BE2C (cell line): ENCODE measurements around the gene BTN1A1.

Experiments used
- DNase-seq: peaks from one replicate; pipeline ENCODE4 v3.0.0-alpha.2; 2020
- H3K27me3 ChIP-seq: fragments of 250-450 bp; sonication (Bioruptor Pico); 2 replicates; pipeline ENCODE4 v1.5.1; 2020; ENCODE audit warnings: mild to moderate bottlenecking
- H3K36me3 ChIP-seq: fragments of 250-450 bp; sonication (Bioruptor Pico); 2 replicates; pipeline ENCODE4 v1.5.1; 2020; ENCODE audit warnings: mild to moderate bottlenecking
- H3K4me1 ChIP-seq: fragments of 250-450 bp; sonication (Bioruptor Pico); 2 replicates; pipeline ENCODE4 v1.5.1; 2020
- H3K4me3 ChIP-seq: 2 replicates; pipeline ENCODE4 v1.5.1; 2011; ENCODE audit warnings: low read depth, low read length
- H3K9me3 ChIP-seq: fragments of 250-450 bp; sonication (Bioruptor Pico); 2 replicates; pipeline ENCODE4 v1.5.1; 2020
- TF ChIP-seq, protein P1 (sequence below): IDR thresholded peaks from 2 replicates; pipeline ENCODE4 v1.5.1; 2012; ENCODE audit warnings: mild to moderate bottlenecking, low read depth, low read length

BTN1A1 gene

DNA sequence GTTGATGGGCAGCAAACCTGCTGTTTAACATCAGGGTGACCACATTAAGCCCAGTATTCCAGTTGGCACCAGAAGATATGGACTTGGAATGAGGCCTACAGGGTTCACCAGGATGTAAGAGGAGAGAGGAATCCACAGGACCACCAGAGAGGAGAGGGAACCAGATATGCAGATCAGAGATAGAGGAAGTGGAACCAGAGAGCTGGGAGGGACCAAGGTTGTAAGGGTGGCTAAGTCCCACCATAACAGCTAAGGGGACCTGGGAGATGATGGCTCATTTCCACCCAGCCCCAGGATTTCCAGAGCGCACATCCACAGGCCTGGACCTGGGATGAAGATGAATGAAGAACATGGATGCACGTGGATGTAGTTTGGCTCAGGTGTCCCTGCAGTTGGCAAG, 31.3 kb upstream of the BTN1A1 start:
- Histone ChIP-seq H3K36me3 (peaks cover 50% of the 10 kb centered on the region), H3K27me3 (no peaks in the 10 kb centered on the region), H3K4me3 (no peak overlapping the region), H3K9me3 (no peaks in the 10 kb centered on the region; the same call in 1 of the 2 replicates), H3K4me1 (no peaks in the 10 kb centered on the region)
- no peak for DNase-seq
- TF ChIP-seq, protein P1, sequence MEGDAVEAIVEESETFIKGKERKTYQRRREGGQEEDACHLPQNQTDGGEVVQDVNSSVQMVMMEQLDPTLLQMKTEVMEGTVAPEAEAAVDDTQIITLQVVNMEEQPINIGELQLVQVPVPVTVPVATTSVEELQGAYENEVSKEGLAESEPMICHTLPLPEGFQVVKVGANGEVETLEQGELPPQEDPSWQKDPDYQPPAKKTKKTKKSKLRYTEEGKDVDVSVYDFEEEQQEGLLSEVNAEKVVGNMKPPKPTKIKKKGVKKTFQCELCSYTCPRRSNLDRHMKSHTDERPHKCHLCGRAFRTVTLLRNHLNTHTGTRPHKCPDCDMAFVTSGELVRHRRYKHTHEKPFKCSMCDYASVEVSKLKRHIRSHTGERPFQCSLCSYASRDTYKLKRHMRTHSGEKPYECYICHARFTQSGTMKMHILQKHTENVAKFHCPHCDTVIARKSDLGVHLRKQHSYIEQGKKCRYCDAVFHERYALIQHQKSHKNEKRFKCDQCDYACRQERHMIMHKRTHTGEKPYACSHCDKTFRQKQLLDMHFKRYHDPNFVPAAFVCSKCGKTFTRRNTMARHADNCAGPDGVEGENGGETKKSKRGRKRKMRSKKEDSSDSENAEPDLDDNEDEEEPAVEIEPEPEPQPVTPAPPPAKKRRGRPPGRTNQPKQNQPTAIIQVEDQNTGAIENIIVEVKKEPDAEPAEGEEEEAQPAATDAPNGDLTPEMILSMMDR: no peak

DNA sequence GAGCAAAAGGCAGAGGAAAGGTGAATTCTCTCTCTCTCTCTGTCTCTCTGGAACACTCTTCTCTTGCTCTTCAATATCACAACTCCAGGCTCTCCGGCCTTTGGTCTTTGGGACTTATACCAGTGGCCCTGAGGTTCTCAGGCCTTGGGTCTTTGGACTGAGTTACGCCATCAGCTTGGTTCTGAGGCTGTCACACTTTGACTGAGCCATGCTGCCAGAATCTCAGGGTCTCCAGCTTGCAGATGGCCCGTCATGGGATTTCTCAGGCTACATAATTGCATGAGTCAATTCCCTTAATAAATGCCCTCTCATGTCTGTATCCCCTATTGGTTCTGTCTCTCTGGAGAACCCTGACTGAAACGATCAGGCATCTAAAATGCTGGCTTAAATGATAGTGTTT, 29.5 kb upstream of the BTN1A1 start:
- peaks cover 6% of the 10 kb centered on the region; the same call in 1 of the 2 replicates for H3K4me1 ChIP-seq
- H3K4me3 ChIP-seq: no peak overlapping the region
- H3K36me3 ChIP-seq: peaks cover 34% of the 10 kb centered on the region
- no peaks in the 10 kb centered on the region for H3K27me3 ChIP-seq
- H3K9me3 ChIP-seq: no peaks in the 10 kb centered on the region; the same call in 1 of the 2 replicates
- DNase-seq: peak; percentile 16
- TF ChIP-seq, protein P1: no peak

DNA sequence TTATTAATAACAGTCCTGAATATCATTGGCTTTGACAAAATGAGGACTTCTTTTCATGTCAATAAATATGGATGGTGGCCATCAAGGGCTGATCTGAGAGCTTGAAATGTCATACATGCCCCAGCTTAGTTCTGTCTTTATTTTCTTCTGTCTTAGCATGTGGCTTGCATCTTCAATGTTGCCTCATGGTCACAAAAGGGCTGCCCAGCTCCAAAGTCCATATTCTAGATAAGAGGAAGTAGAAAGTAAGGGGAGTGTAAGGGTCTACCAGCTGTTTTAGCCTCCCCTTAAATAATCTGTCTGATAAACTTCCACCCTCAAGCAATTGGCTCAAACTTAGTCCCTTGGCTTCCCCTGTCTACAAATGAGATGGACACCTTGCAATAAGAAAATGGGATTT, 28.1 kb upstream of the BTN1A1 start:
- Histone ChIP-seq H3K9me3 (no peaks in the 10 kb centered on the region; the same call in 1 of the 2 replicates), H3K4me1 (peaks cover 6% of the 10 kb centered on the region; the same call in 1 of the 2 replicates), H3K27me3 (no peaks in the 10 kb centered on the region), H3K4me3 (no peak overlapping the region), H3K36me3 (peaks cover 22% of the 10 kb centered on the region)
- TF ChIP-seq, protein P1: no peak
- no peak for DNase-seq

DNA sequence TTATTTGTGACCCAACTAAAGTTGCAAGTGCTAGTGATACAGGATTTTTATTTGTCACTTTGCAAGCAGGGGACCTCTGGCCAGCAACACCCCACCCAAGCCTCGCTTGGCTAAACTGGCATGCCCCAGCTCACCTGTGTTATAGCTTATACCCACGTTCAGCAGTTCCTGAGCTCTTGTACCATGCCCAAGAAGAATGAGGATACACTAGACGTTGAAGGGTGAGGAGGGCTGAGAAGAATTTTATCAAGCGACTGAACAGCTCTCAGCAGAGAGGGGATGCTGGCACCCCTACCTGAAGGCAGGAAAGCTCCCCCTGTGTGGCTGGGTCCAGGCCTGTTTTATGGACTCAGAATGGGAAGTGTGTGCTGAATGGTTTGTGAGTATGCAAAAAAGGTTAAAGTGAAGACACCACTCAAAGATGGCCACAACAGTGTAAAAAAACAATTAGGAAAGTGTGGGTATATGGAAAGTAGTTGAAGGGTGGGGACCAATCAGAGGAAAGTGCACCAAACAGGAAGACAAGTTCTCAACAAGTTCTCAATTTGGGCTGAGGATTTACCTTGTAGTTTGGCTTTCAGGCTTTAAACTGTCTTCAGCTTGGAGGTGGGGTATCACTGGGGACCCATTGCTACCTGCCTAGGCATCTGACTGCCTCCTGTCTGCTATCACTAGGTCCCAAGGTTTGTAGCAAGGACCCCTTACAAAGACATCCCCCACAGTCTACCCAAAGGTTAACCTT, 27.4 kb upstream of the BTN1A1 start:
- Histone ChIP-seq H3K4me3 (no peak overlapping the region), H3K4me1 (peaks cover 6% of the 10 kb centered on the region; the same call in 1 of the 2 replicates), H3K36me3 (peaks cover 15% of the 10 kb centered on the region), H3K9me3 (no peaks in the 10 kb centered on the region; the same call in 1 of the 2 replicates), H3K27me3 (no peaks in the 10 kb centered on the region)
- no peak for DNase-seq
- TF ChIP-seq, protein P1: no peak

DNA sequence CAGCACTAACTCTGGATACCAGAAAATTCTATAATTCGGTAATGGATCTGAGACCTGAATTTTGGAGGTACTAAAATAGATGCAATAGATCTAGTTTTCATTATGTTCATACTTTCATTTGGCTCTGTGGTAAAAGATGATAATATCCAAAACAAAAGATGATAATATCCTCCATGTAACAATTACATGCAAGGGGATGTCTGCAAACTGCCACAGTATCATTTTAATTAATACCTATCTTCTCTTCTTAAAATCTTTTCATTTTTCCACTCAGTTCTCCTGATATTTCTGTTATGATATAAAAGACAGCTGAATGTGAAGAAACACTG, 26.7 kb upstream of the BTN1A1 start:
- TF ChIP-seq, protein P1: no peak
- Histone ChIP-seq H3K27me3 (no peaks in the 10 kb centered on the region), H3K9me3 (no peaks in the 10 kb centered on the region; the same call in 1 of the 2 replicates), H3K36me3 (peaks cover 10% of the 10 kb centered on the region), H3K4me3 (peak overlapping the region; percentile 77), H3K4me1 (peaks cover 6% of the 10 kb centered on the region; the same call in 1 of the 2 replicates)
- no peak for DNase-seq

DNA sequence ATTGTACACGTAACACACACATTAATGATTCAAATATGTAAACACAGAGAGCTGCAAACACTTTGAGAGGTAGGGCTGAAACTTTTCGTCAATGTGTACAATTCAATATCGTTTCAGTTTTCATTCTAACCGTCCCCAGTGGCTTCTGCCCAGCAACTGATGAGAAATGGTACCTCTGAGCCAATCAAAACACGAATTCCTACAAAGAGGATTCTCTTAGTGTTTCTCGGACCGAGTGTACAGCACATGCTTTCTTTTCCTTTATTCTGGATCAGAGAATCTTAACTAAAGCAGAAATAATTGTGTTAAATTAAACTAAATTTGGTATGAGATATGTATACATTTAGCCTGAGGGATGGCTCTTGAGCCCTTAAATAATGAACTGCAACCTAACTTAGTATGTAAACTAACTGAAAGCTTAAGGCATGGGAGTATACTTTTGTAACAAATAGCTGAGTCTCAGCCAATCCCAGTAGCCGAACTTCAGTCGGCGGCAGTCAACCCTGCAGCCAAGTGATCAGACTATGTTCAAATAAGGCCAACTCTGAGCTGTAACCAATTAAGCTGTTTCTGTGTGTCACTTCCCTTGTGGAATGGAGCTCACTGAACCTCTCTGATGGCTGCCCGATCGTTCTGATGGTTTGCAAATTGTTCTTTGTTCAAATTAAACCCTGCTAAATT, 26.2 kb upstream of the BTN1A1 start:
- Histone ChIP-seq H3K9me3 (no peaks in the 10 kb centered on the region; the same call in 1 of the 2 replicates), H3K27me3 (no peaks in the 10 kb centered on the region), H3K4me1 (peaks cover 6% of the 10 kb centered on the region; the same call in 1 of the 2 replicates), H3K36me3 (peaks cover 5% of the 10 kb centered on the region), H3K4me3 (peak overlapping the region; percentile 77)
- TF ChIP-seq, protein P1: no peak
- peak; percentile 69 for DNase-seq
